Thoracic aorta (tissue), 2 donors: ENCODE measurements around the gene TLX3. TPM values are rescaled to one million over a fixed set of nuclear protein-coding genes. Genes with fewer than 3 reads are reported as not detected.

Experiments used
- ATAC-seq: fragments of 150-250 bp; one replicate; pipeline ENCODE4 v1.8.0; 2017; ENCODE audit warnings: low read depth; ENCODE audit not compliant: insufficient number of reproducible peaks, low FRiP score
- DNase-seq: peaks from one replicate; pipeline ENCODE4 v3.0.0-alpha.2; 2020; ENCODE audit warnings: low spot score
- H3K27ac ChIP-seq, 2 donors: fragments of 200-600 bp; sonication (generic); 1 replicate in 1 of 2; 2 replicates in 1 of 2; pipeline ENCODE4 v1.5.1; 2016; ENCODE audit warnings: mild to moderate bottlenecking in 2 of 2, moderate library complexity in 2 of 2
- H3K27me3 ChIP-seq: fragments of 200-600 bp; sonication (generic); replicated peaks from 2 replicates; pipeline ENCODE4 v1.6.0; 2016; ENCODE audit warnings: mild to moderate bottlenecking; ENCODE audit not compliant: insufficient read depth
- H3K36me3 ChIP-seq: fragments of 200-600 bp; sonication (generic); one replicate; pipeline ENCODE4 v1.5.1; 2016
- H3K4me1 ChIP-seq, 2 donors: fragments of 200-600 bp; sonication (generic); 1 replicate in 1 of 2; 2 replicates in 1 of 2; pipeline versions ENCODE4 v1.5.1 to v1.6.0; 2016; ENCODE audit warnings: low read depth in 2 of 2, mild to moderate bottlenecking in 1 of 2; ENCODE audit not compliant: control insufficient read depth in 1 of 2
- H3K4me3 ChIP-seq: fragments of 200-600 bp; sonication (generic); 2 replicates; pipeline ENCODE4 v1.5.1; 2016; ENCODE audit warnings: mild to moderate bottlenecking
- H3K9me3 ChIP-seq: fragments of 200-600 bp; sonication (generic); 2 replicates; pipeline ENCODE4 v1.5.1; 2016
- total RNA-seq, 2 donors: library from RNA; depleted of rRNA; stranded (reverse); fragments of >200 nt; gene quantifications; one replicate each; pipeline versions ENCODE4 v1.1.0 to v1.2.3, GENCODE V29; 2016
- TF ChIP-seq, protein P1 (sequence below): fragments of 200-600 bp; sonication (generic); IDR thresholded peaks from one replicate; pipeline ENCODE4 v1.5.1; 2019; ENCODE audit warnings: antibody characterized with exemption

TLX3 gene
- total RNA-seq, 2 donors from 2014 or later: not detected

DNA sequence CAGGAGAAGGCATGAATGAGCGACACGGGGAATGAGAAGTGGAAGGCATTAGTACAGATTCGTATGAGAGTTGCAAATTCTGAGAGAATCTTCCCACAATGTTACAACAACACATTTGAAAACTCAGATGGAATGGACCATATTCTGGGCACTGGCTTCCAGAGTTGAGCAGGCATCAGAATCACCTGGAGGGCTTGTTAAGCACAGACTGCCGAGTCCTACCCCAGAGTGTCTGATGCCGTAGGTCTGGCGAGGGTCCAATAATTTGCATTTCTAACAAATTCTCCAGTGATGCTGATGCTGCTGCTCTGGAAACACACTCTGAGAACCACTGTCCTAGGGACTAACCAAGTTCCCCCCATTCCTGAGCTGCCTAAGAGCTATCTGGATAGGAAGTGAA, 2.9 kb upstream of the TLX3 start:
- no peak overlapping the region for H3K4me3 ChIP-seq
- no peaks in the 10 kb centered on the region for H3K9me3 ChIP-seq
- TF ChIP-seq, protein P1, sequence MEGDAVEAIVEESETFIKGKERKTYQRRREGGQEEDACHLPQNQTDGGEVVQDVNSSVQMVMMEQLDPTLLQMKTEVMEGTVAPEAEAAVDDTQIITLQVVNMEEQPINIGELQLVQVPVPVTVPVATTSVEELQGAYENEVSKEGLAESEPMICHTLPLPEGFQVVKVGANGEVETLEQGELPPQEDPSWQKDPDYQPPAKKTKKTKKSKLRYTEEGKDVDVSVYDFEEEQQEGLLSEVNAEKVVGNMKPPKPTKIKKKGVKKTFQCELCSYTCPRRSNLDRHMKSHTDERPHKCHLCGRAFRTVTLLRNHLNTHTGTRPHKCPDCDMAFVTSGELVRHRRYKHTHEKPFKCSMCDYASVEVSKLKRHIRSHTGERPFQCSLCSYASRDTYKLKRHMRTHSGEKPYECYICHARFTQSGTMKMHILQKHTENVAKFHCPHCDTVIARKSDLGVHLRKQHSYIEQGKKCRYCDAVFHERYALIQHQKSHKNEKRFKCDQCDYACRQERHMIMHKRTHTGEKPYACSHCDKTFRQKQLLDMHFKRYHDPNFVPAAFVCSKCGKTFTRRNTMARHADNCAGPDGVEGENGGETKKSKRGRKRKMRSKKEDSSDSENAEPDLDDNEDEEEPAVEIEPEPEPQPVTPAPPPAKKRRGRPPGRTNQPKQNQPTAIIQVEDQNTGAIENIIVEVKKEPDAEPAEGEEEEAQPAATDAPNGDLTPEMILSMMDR: no peak
- no peaks in the 10 kb centered on the region for H3K36me3 ChIP-seq
- peaks cover 8% of the 10 kb centered on the region for H3K27me3 ChIP-seq
- H3K27ac ChIP-seq: no peak overlapping the region
- ATAC-seq (no peak), DNase-seq (no peak)
- peaks cover 5 to 16% of the 10 kb centered on the region in 2 donors for H3K4me1 ChIP-seq

DNA sequence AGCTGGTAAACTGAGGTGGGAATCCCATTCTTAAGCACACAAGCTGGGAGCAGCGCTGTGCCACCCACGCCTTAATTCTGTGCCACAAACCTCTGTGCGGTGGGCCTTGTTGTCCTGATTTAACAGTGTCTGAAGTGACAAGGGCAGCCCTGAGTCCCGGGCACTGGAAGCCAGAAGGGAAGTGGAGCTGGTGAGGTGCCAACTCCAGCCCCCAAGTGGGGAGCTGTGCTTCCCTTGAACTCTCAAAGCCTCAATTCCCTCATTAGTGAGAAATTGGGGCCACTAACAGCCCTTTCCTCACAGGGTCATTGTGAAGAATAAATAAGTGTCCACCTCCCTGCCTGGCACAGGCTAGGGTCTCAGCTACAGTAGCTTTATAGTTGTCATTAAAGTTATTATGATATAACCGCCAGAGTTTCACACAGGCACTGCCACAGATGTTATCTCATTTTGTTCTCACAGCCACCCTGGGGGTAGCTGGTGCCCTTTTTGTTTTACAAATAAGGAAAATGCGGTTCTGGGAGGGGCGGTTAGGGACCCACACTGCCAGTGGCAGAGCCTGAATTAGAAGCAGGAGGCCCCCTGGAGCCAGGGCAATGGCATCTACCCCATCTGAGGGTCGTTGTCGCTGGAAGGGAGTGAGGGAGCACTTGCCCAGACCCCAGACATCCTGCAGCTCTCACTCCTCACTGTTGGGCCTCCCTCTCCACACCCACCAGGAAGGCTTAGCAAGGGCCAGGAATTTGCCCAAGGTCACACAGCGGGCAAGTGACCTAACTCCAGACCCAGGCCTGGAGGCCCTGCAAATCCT, 2.1 kb upstream of the TLX3 start:
- ATAC-seq (no peak), DNase-seq (no peak)
- peaks cover 8% of the 10 kb centered on the region for H3K27me3 ChIP-seq
- no peak overlapping the region for H3K4me3 ChIP-seq
- TF ChIP-seq, protein P1: no peak
- H3K4me1 ChIP-seq: peaks cover 14 to 24% of the 10 kb centered on the region in 2 donors
- H3K9me3 ChIP-seq: no peaks in the 10 kb centered on the region
- H3K27ac ChIP-seq: no peak overlapping the region
- H3K36me3 ChIP-seq: no peaks in the 10 kb centered on the region

DNA sequence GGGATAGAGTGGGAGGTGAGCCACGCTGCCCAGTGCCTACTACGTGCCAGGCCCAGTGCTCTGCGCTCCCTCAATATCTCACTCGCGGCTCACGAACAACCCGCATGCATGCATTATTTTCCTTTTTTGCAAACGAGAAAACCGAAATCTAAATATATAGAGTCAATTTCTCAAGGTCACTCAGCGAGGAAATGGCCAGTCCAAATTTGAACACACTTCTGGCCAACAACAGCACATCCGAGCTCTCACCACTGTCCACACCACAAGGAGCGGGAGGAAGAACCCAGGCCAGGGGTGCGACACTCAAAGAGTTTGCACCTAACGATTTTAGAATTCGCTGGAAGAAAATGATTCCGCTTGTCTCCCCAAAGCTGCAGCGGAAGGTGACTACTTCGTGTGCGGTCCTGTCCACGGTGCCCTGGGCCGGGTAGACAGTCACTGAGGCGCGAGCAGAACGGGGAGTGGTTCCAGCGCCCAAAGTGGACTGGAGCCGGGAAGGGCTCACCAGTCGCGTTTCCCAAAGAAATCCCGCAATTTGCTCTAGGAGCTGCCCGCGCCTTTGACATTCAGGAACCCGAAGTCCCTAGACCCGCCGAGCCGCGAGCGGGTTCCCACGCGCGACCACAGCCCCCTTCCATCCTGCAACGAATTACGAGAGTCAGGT, 1.1 kb upstream of the TLX3 start:
- no peaks in the 10 kb centered on the region for H3K9me3 ChIP-seq
- no peaks in the 10 kb centered on the region for H3K36me3 ChIP-seq
- H3K4me1 ChIP-seq: peaks cover 22 to 34% of the 10 kb centered on the region in 2 donors
- DNase-seq (no peak), ATAC-seq (no peak)
- TF ChIP-seq, protein P1: no peak
- H3K27ac ChIP-seq: no peak overlapping the region
- no peak overlapping the region for H3K4me3 ChIP-seq
- H3K27me3 ChIP-seq: peaks cover 8% of the 10 kb centered on the region

DNA sequence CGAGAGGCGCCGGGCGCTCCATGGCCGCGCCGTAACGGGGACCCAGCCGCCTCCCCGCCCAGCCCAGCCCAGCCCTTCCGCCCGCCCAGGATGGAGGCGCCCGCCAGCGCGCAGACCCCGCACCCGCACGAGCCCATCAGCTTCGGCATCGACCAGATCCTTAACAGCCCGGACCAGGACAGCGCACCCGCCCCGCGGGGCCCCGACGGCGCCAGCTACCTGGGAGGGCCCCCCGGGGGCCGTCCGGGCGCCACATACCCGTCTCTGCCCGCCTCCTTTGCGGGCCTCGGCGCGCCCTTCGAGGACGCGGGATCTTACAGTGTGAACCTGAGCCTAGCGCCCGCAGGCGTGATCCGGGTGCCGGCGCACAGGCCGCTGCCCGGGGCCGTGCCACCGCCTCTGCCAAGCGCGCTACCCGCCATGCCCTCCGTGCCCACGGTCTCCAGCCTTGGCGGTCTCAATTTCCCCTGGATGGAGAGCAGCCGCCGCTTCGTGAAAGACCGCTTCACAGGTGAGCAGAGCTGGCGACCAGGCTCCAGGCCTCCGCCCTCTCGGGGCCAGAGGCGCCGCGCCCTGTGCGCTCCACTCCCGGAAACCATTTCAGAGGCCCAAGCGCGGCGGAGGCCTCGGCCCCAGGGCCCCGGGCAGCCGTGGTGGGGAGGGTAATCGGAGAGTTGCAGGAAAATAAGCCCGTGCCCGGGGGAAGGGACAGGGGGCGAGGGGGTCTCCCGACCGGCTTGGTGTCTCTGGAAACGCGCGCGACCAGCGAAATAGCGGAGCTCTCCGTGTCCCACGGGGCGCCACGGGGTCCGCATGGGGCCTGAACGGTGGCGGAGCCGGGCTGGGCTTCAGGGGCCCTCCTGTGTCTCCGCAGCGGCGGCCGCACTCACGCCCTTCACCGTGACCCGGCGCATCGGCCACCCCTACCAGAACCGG, 496 bp downstream of the TLX3 start:
- H3K4me1 ChIP-seq: peaks cover 24 to 45% of the 10 kb centered on the region in 2 donors
- no peak for ATAC-seq
- no peak overlapping the region for H3K4me3 ChIP-seq
- no peaks in the 10 kb centered on the region for H3K36me3 ChIP-seq
- no peak overlapping the region for H3K27ac ChIP-seq
- DNase-seq: no peak
- TF ChIP-seq, protein P1: no peak
- no peaks in the 10 kb centered on the region for H3K9me3 ChIP-seq
- peaks cover 14% of the 10 kb centered on the region for H3K27me3 ChIP-seq
